HepG2 (cell line): ENCODE results near the gene ST3GAL5. TPM values are rescaled to one million over a fixed set of nuclear protein-coding genes. Genes with fewer than 3 reads are reported as not detected.

Source experiments
- ATAC-seq: fragments of 200-7000 bp; cut with Tn5 transposase; 3 replicates; pipeline ENCODE4 v1.9.1; 2020; ENCODE audit warnings: mild to moderate bottlenecking, moderate library complexity
- BruUV-seq: library from RNA; stranded (reverse); fragments of 400-500 nt; replicated peaks from 2 replicates; lab custom pipeline; 2021; lab: Mats Ljungman, UMichigan
- CTCF ChIA-PET: fragments of 300-600 bp; formaldehyde crosslinking; extraction: SDS; loops from one replicate; lab custom pipeline; 2021; ENCODE audit warnings: low total read pairs, inconsistent platforms, low intra/inter-chr PET ratio; lab: Yijun Ruan, JAX
- POLR2A ChIA-PET: fragments of 350-600 bp; sonication (Branson Sonifier 250); formaldehyde crosslinking; loops from one replicate; lab custom pipeline; 2020; ENCODE audit warnings: antibody characterized with exemption, inconsistent platforms; lab: Yijun Ruan, JAX
- DNase-seq: peaks from one replicate; pipeline ENCODE4 v3.0.0-alpha.2; 2015; ENCODE audit warnings: low spot score
- FAIRE-seq: peaks from 3 replicates; lab custom pipeline; 2011; peaks lifted over from hg19 to GRCh38; lab: Jason Lieb, UNC
- H2AFZ ChIP-seq: one replicate; pipeline ENCODE4 v1.6.1; 2011; ENCODE audit warnings: low read length, inconsistent platforms
- H3K27ac ChIP-seq: fragments of 300-600 bp; 3 replicates; pipeline ENCODE4 v1.8.0; 2011; ENCODE audit warnings: mixed run types, mild to moderate bottlenecking, mixed read lengths, low read length, inconsistent platforms; ENCODE audit not compliant: insufficient read depth; ENCODE audit errors: extremely low read length
- H3K27me3 ChIP-seq, 2 experiments: fragments of 200-600 bp in 1 of 2; 2 replicates in 1 of 2; 3 replicates in 1 of 2; pipeline versions ENCODE4 v1.6.0 to v1.8.0; 2011; ENCODE audit warnings: low read length in 2 of 2, mild to moderate bottlenecking in 2 of 2, moderate library complexity in 2 of 2, inconsistent platforms in 1 of 2; ENCODE audit not compliant: insufficient read depth in 2 of 2, control insufficient read depth in 1 of 2
- H3K36me3 ChIP-seq, 2 experiments: fragments of 200-600 bp in 1 of 2; replicated peaks in 1 of 2; 2 replicates in 1 of 2; 3 replicates in 1 of 2; pipeline versions ENCODE4 v1.5.1 to v1.8.0; 2011; ENCODE audit warnings: low read length in 2 of 2, inconsistent platforms in 1 of 2; ENCODE audit not compliant: insufficient read depth in 2 of 2, control insufficient read depth in 1 of 2
- H3K4me1 ChIP-seq: 2 replicates; pipeline ENCODE4 v1.5.1; 2012; ENCODE audit warnings: low read length, inconsistent platforms; ENCODE audit not compliant: insufficient read depth
- H3K4me2 ChIP-seq: 2 replicates; pipeline ENCODE4 v1.6.0; 2011; ENCODE audit warnings: low read depth, low read length, inconsistent platforms
- H3K4me3 ChIP-seq, 3 experiments: fragments of 200-600 bp in 1 of 3; sonication (generic), shearing (Covaris generic) in 1 of 3; replicated peaks in 1 of 3; 2 replicates each; pipeline ENCODE4 v1.5.1; 2011 to 2016; ENCODE audit warnings: low read length in 3 of 3, inconsistent platforms in 2 of 3, low read depth in 2 of 3, mild to moderate bottlenecking in 2 of 3, control low read depth in 1 of 3, mixed read lengths in 1 of 3; ENCODE audit not compliant: insufficient read depth in 1 of 3
- H3K79me2 ChIP-seq: one replicate; pipeline ENCODE4 v1.6.1; 2011; ENCODE audit warnings: low read length, inconsistent platforms; ENCODE audit not compliant: insufficient read depth
- H3K9ac ChIP-seq: 2 replicates; pipeline ENCODE4 v1.6.0; 2011; ENCODE audit warnings: mild to moderate bottlenecking, low read depth, low read length, inconsistent platforms; ENCODE audit not compliant: insufficient read depth
- H3K9me3 ChIP-seq: 2 replicates; pipeline ENCODE4 v1.5.1; 2012; ENCODE audit warnings: mild to moderate bottlenecking, low read length
- H4K20me1 ChIP-seq: 2 replicates; pipeline ENCODE4 v1.6.0; 2011; ENCODE audit warnings: inconsistent platforms, mild to moderate bottlenecking, low read length, moderate library complexity; ENCODE audit not compliant: insufficient read depth
- BRCA1 ChIP-seq: sonication (generic); formaldehyde crosslinking; IDR thresholded peaks from 2 replicates; pipeline ENCODE4 v1.4.0; 2020; ENCODE audit warnings: missing genetic modification reagents
- GFI1 ChIP-seq: sonication (generic); formaldehyde crosslinking; IDR thresholded peaks from 2 replicates; pipeline ENCODE4 v1.5.0; 2020; ENCODE audit warnings: missing genetic modification reagents, mild to moderate bottlenecking, borderline replicate concordance
- NR2F6 ChIP-seq, 2 experiments: IDR thresholded peaks; 2 replicates each; pipeline ENCODE4 v1.6.1; 2016; ENCODE audit warnings: antibody characterized with exemption in 1 of 2, mild to moderate bottlenecking in 1 of 2
- PHF8 ChIP-seq: sonication (generic); formaldehyde crosslinking; IDR thresholded peaks from 2 replicates; pipeline ENCODE4 v1.5.0; 2020; ENCODE audit warnings: missing genetic modification reagents
- RXRA ChIP-seq: sonication (generic); formaldehyde crosslinking; IDR thresholded peaks from 2 replicates; pipeline ENCODE4 v1.5.1; 2020; ENCODE audit warnings: missing genetic modification reagents
- STAT6 ChIP-seq: sonication (generic); formaldehyde crosslinking; IDR thresholded peaks from 2 replicates; pipeline ENCODE4 v1.4.0; 2020; ENCODE audit warnings: missing genetic modification reagents, mild to moderate bottlenecking, borderline replicate concordance
- TBX2 ChIP-seq: sonication (generic); formaldehyde crosslinking; IDR thresholded peaks from 2 replicates; pipeline ENCODE4 v1.5.0; 2020; ENCODE audit warnings: missing genetic modification reagents, mild to moderate bottlenecking, borderline replicate concordance
- ZNF430 ChIP-seq: sonication (generic); formaldehyde crosslinking; IDR thresholded peaks from 2 replicates; pipeline ENCODE4 v1.9.0; 2021; ENCODE audit warnings: mild to moderate bottlenecking, missing genetic modification reagents
- ZNF597 ChIP-seq: sonication (generic); formaldehyde crosslinking; IDR thresholded peaks from 2 replicates; pipeline ENCODE4 v1.5.0; 2020; ENCODE audit warnings: missing genetic modification reagents
- ZNF660 ChIP-seq: sonication (generic); formaldehyde crosslinking; IDR thresholded peaks from 2 replicates; pipeline ENCODE4 v1.5.1; 2020; ENCODE audit warnings: mild to moderate bottlenecking, low read depth, missing genetic modification reagents, borderline replicate concordance
- ZNF768 ChIP-seq: sonication (generic); formaldehyde crosslinking; IDR thresholded peaks from 2 replicates; pipeline ENCODE4 v1.4.0; 2020; ENCODE audit warnings: missing genetic modification reagents
- ZXDC ChIP-seq: sonication (generic); formaldehyde crosslinking; IDR thresholded peaks from 2 replicates; pipeline ENCODE4 v1.5.0; 2020; ENCODE audit warnings: mild to moderate bottlenecking, missing genetic modification reagents
- WGBS: methylation state at CpG from one replicate; pipeline ENCODE4 v1.1.6; 2017; ENCODE audit warnings: low lambda C conversion rate; 5-methylcytosine and 5-hydroxymethylcytosine counted together
- in situ Hi-C: cut with HindIII; loops from 2 replicates; pipeline ENCODE4 v1.10.0; 2017; ENCODE audit warnings: low pct_unique_long_range_greater_than_20kb; ENCODE audit not compliant: extremely low pct_ligation_motif_present
- intact Hi-C: fragments of 100-400 bp; cut with micrococcal nuclease; formaldehyde crosslinking; loops from one replicate; pipeline ENCODE4 v1.10.0; 2022; ENCODE audit not compliant: unreplicated experiment
- polyA plus RNA-seq, 8 experiments: library from polyadenylated mRNA; depleted of rRNA in 3 of 8; stranded (reverse) in 7 of 8; unstranded in 1 of 8; fragments of >200 nt; fragmentation: Illumina TruSeq in 4 of 8; extraction: Trizol in 4 of 8; gene quantifications; 2 replicates each; pipeline versions ENCODE4 v1.2.1 to v1.2.3, GENCODE V29; 2011 to 2016; ENCODE audit warnings: low read depth in 4 of 8, missing spikeins in 1 of 8, mixed read lengths in 1 of 8; ENCODE audit not compliant: insufficient read depth in 1 of 8
- total RNA-seq, 5 experiments: library from RNA; depleted of rRNA; stranded (reverse); fragments of >200 nt; fragmentation: Illumina TruSeq; extraction: Trizol; gene quantifications; 2 replicates each; pipeline ENCODE4 v1.2.3, GENCODE V29; 2016; ENCODE audit warnings: low read depth in 1 of 5

The ST3GAL5 gene
- total and polyA plus RNA-seq, 2 of the 13 experiments (the other 11 are each of a cell fraction or from before 2014, with no cell fraction given): 1.3 to 2.0 TPM

GRCh38 chr2:85889627-85890281, 964 bp upstream of the ST3GAL5 start (continued):
- TF ChIP-seq NR2F6 (IDR thresholded peaks at IDR 0.05) (peak; percentile 55; the same call in 1 of the 2 replicates), NR2F6 (CRISPR knock-in tag; IDR thresholded peaks at IDR 0.05) (no peak), RXRA (0 out of 2 replicates have a peak, but pooled peaks have one; percentile 16), ZNF597 (no peak), ZNF660 (CRISPR knock-in tag) (no peak)

- H3K27me3 ChIP-seq: peaks cover 4 to 31% of the 10 kb centered on the region in 2 experiments
- CTCF ChIA-PET: interaction anchor here (1.4 to 1.7 kb wide), 2 partner anchors 61 to 159 kb away, joined by 3 to 9 read pairs; no protein-coding TSS in a partner anchor
- H3K27ac ChIP-seq: no peak overlapping the region
- no peaks in the 10 kb centered on the region for H3K9me3 ChIP-seq
- FAIRE-seq (no peak), ATAC-seq (peak; percentile 6), DNase-seq (no peak)
- POLR2A ChIA-PET: no interaction called here
- in situ Hi-C loops (no loop called here), intact Hi-C loops (loop anchor here (2.0 kb wide), 1 partner anchor 135 kb away; no protein-coding TSS in a partner anchor)
- no TSS peak for BruUV-seq
- WGBS: 3% methylated on average over 28 of the region's 47 CpGs
- H4K20me1 ChIP-seq: no peaks in the 10 kb centered on the region
- H3K4me3 ChIP-seq: peak overlapping the region; percentile 58 to 80 (median 69)
- H3K4me2 ChIP-seq: peak overlapping the region; percentile 89
- H3K4me1 ChIP-seq: peaks cover 25% of the 10 kb centered on the region
- no peaks in the 10 kb centered on the region for H3K36me3 ChIP-seq
- H2AFZ ChIP-seq: peak overlapping the region; percentile 72
- H3K79me2 ChIP-seq: no peaks in the 10 kb centered on the region
- peak overlapping the region; percentile 34 for H3K9ac ChIP-seq
- TF ChIP-seq PHF8 (CRISPR knock-in tag) (0 out of 2 replicates have a peak, but pooled peaks have one; percentile 10), ZXDC (0 out of 2 replicates have a peak, but pooled peaks have one; percentile 35), GFI1 (CRISPR knock-in tag) (0 out of 2 replicates have a peak, but pooled peaks have one; percentile 50), TBX2 (CRISPR knock-in tag) (0 out of 2 replicates have a peak, but pooled peaks have one; percentile 1), BRCA1 (CRISPR knock-in tag) (no peak), STAT6 (no peak), ZNF768 (CRISPR knock-in tag) (0 out of 2 replicates have a peak, but pooled peaks have one; percentile 9), ZNF430 (CRISPR knock-in tag) (0 out of 2 replicates have a peak, but pooled peaks have one; percentile 18)
These were observed 638 bp downstream of the ST3GAL5 start for GRCh38 chr2:85888020-85888683.
